OCI-LY1 (cell line): ENCODE results near the gene SERGEF.

Source experiments
- H2AFZ ChIP-seq: fragments of 200-600 bp; sonication (generic), shearing (Covaris generic); 2 replicates; pipeline ENCODE4 v1.6.0; 2014; ENCODE audit warnings: antibody characterized with exemption, mild to moderate bottlenecking, low read length
- H3F3A ChIP-seq: fragments of 200-600 bp; sonication (generic), shearing (Covaris generic); 2 replicates; pipeline ENCODE4 v1.6.0; 2014; ENCODE audit warnings: mild to moderate bottlenecking, antibody characterized with exemption, low read length, moderate library complexity; ENCODE audit not compliant: insufficient read depth
- H3K27ac ChIP-seq: fragments of 200-600 bp; sonication (generic); 2 replicates; pipeline ENCODE4 v1.5.1; 2014; ENCODE audit warnings: low read length, mixed run types, mild to moderate bottlenecking, low read depth; ENCODE audit not compliant: poor library complexity, severe bottlenecking
- H3K27me3 ChIP-seq: fragments of 200-600 bp; sonication (generic); 2 replicates; pipeline ENCODE4 v1.6.0; 2014; ENCODE audit warnings: antibody characterized with exemption, mild to moderate bottlenecking, low read length, moderate library complexity; ENCODE audit not compliant: insufficient read depth
- H3K36me3 ChIP-seq: fragments of 200-600 bp; sonication (generic); 2 replicates; pipeline ENCODE4 v1.6.1; 2014; ENCODE audit warnings: mild to moderate bottlenecking, antibody characterized with exemption, low read length, moderate library complexity, mixed read lengths; ENCODE audit not compliant: insufficient read depth
- H3K4me1 ChIP-seq: fragments of 200-600 bp; sonication (generic); 2 replicates; pipeline ENCODE4 v1.5.1; 2014; ENCODE audit warnings: mild to moderate bottlenecking, low read length, moderate library complexity; ENCODE audit not compliant: insufficient read depth, severe bottlenecking
- H3K4me2 ChIP-seq: fragments of 200-600 bp; sonication (generic), shearing (Covaris generic); 2 replicates; pipeline ENCODE4 v1.6.1; 2014; ENCODE audit warnings: low read length
- H3K4me3 ChIP-seq: fragments of 200-600 bp; sonication (generic); 2 replicates; pipeline ENCODE4 v1.5.1; 2014; ENCODE audit warnings: low read length, low read depth, mild to moderate bottlenecking, mixed read lengths; ENCODE audit not compliant: poor library complexity, severe bottlenecking
- H3K79me2 ChIP-seq: fragments of 200-600 bp; shearing (Covaris generic); 2 replicates; pipeline ENCODE4 v1.6.1; 2016; ENCODE audit warnings: mixed run types, low read length, mixed read lengths; ENCODE audit not compliant: insufficient read depth
- H3K9ac ChIP-seq: fragments of 200-600 bp; sonication (generic), shearing (Covaris generic); 2 replicates; pipeline ENCODE4 v1.6.1; 2014; ENCODE audit warnings: mild to moderate bottlenecking, low read length, mixed read lengths
- H3K9me2 ChIP-seq: fragments of 200-600 bp; sonication (generic), shearing (Covaris generic); 2 replicates; pipeline ENCODE4 v1.6.1; 2014; ENCODE audit warnings: low read depth, mild to moderate bottlenecking, low read length, mixed read lengths
- H3K9me3 ChIP-seq: fragments of 200-600 bp; shearing (Covaris generic); 2 replicates; pipeline ENCODE4 v1.6.1; 2014; ENCODE audit warnings: low read length, mixed read lengths
- H4K20me1 ChIP-seq: fragments of 200-600 bp; sonication (generic), shearing (Covaris generic); 2 replicates; pipeline ENCODE4 v1.6.0; 2016; ENCODE audit warnings: mild to moderate bottlenecking, low read length; ENCODE audit not compliant: insufficient read depth
- EZH2 ChIP-seq: fragments of 200-600 bp; sonication (generic), shearing (Covaris generic); IDR thresholded peaks from 2 replicates; pipeline ENCODE4 v1.8.0; 2017; ENCODE audit warnings: borderline replicate concordance, mixed run types, mild to moderate bottlenecking, antibody characterized with exemption, low read length, moderate library complexity, mixed read lengths
- TF ChIP-seq, protein P1 (sequence below): fragments of 200-600 bp; sonication (generic), shearing (Covaris generic); IDR thresholded peaks from 2 replicates; pipeline ENCODE4 v1.5.1; 2017; ENCODE audit warnings: mild to moderate bottlenecking, antibody characterized with exemption, low read length, moderate library complexity, mixed read lengths

SERGEF gene

DNA sequence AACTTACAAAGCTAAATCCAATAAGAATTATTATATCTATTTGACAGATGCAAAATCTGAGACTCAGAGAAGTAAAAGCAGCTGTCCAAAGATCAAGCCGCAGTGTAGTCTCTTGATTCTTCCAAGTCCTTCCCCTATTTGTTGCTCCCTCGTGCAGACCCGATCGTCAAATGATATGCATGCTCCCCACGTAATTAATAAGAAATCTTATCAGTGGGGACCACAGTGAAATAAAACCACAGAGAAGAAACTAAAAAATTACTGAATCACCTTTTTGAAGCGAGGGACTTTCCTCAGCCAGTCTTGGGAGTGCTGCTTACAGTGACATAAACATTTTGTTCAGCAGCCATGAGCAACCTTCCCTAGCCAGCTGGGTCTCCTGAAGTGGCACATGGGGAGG is 64.6 kb downstream of the SERGEF start:
- H3K9me3 ChIP-seq, result peaks cover 4% of the 10 kb centered on the region
- no peak overlapping the region for H3K9ac ChIP-seq
- no peaks in the 10 kb centered on the region for H3K4me1 ChIP-seq
- H4K20me1 ChIP-seq, result no peaks in the 10 kb centered on the region
- no peak overlapping the region for H2AFZ ChIP-seq
- TF ChIP-seq, protein P1, sequence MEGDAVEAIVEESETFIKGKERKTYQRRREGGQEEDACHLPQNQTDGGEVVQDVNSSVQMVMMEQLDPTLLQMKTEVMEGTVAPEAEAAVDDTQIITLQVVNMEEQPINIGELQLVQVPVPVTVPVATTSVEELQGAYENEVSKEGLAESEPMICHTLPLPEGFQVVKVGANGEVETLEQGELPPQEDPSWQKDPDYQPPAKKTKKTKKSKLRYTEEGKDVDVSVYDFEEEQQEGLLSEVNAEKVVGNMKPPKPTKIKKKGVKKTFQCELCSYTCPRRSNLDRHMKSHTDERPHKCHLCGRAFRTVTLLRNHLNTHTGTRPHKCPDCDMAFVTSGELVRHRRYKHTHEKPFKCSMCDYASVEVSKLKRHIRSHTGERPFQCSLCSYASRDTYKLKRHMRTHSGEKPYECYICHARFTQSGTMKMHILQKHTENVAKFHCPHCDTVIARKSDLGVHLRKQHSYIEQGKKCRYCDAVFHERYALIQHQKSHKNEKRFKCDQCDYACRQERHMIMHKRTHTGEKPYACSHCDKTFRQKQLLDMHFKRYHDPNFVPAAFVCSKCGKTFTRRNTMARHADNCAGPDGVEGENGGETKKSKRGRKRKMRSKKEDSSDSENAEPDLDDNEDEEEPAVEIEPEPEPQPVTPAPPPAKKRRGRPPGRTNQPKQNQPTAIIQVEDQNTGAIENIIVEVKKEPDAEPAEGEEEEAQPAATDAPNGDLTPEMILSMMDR, result no peak
- no peak for TF ChIP-seq EZH2
- H3K27ac ChIP-seq, result no peak overlapping the region
- peaks cover 48% of the 10 kb centered on the region for H3K36me3 ChIP-seq
- H3K27me3 ChIP-seq, result no peaks in the 10 kb centered on the region
- H3K4me3 ChIP-seq, result no peak overlapping the region
- no peaks in the 10 kb centered on the region for H3K79me2 ChIP-seq
- no peak overlapping the region for H3K4me2 ChIP-seq
- H3F3A ChIP-seq, result no peaks in the 10 kb centered on the region
- no peaks in the 10 kb centered on the region for H3K9me2 ChIP-seq

DNA sequence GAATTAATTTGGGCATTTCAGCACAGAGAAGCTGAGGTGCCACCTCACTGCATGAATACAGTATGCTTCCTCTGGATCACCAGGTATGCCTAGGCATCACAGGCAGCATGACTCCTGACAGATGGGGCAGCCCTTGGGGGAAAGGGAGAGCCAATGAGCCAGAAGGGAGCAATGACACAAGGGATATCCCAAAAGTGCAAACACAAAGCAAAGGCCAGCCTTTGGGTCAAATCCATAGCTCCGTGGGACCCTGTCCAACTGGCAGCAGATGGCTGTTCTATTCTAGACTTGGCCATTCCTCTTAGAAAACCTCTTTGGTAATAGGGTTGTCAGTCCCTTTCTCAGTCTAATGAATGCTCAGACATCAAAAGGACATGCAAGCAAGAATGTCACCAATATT is 73.3 kb downstream of the SERGEF start:
- Histone ChIP-seq H3K79me2 (no peaks in the 10 kb centered on the region), H3K4me2 (no peak overlapping the region), H3K9me2 (no peaks in the 10 kb centered on the region), H3K9ac (no peak overlapping the region), H3K27me3 (no peaks in the 10 kb centered on the region), H4K20me1 (no peaks in the 10 kb centered on the region), H2AFZ (no peak overlapping the region), H3K27ac (no peak overlapping the region), H3K4me3 (no peak overlapping the region), H3K9me3 (peaks cover 4% of the 10 kb centered on the region), H3K36me3 (peaks cover 5% of the 10 kb centered on the region), H3F3A (no peaks in the 10 kb centered on the region), H3K4me1 (no peaks in the 10 kb centered on the region)
- no peak for TF ChIP-seq EZH2
- TF ChIP-seq, protein P1, result no peak

DNA sequence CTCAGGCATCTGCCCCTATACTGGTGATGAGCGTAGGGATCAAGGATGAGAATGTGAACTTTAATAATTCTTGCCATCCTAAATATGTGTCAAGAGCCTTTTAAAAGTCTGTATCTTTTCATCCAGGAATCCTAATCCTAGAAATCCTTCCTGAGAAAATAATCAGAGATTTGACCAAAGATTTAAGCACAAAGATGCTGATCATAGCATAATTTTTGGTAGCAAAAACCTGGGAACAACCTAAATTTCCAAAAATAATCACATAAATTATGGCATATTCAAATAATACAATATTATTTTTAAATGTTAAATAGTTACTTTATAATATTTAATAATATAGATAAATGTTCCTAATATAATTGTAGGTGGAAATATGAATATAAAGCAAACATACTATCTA is 76.1 kb downstream of the SERGEF start:
- no peak overlapping the region for H2AFZ ChIP-seq
- no peaks in the 10 kb centered on the region for H3F3A ChIP-seq
- no peaks in the 10 kb centered on the region for H4K20me1 ChIP-seq
- no peaks in the 10 kb centered on the region for H3K79me2 ChIP-seq
- H3K9me2 ChIP-seq, result no peaks in the 10 kb centered on the region
- H3K4me3 ChIP-seq, result no peak overlapping the region
- H3K27ac ChIP-seq, result no peak overlapping the region
- TF ChIP-seq, protein P1, result no peak
- TF ChIP-seq EZH2, result no peak
- H3K4me2 ChIP-seq, result no peak overlapping the region
- H3K9ac ChIP-seq, result no peak overlapping the region
- peaks cover 9% of the 10 kb centered on the region; the same call in 1 of the 2 replicates for H3K36me3 ChIP-seq
- H3K4me1 ChIP-seq, result no peaks in the 10 kb centered on the region
- H3K9me3 ChIP-seq, result no peaks in the 10 kb centered on the region
- no peaks in the 10 kb centered on the region for H3K27me3 ChIP-seq
